ENCODE results near the gene NEUROG3.

- TF ChIP-seq REST (IDR thresholded peaks at IDR 0.05; ENCODE audit: insufficient replicate concordance, low read depth) (no peak), GABPA (IDR thresholded peaks at IDR 0.05; ENCODE audit: low read depth) (no peak)
Measured at GRCh38 chr10:69616358-69616757, 43.1 kb upstream of the NEUROG3 start.

Data from HL-60 (cell line).